ENCODE results near the gene TLE2. TPM values are rescaled to one million over a fixed set of nuclear protein-coding genes. Genes with fewer than 3 reads are reported as not detected.

Gene TLE2
- polyA plus RNA-seq, 4 donors: 39.1 to 68.7 (median 43.7) TPM

GRCh38 chr19:2963122-2963521 is 66.0 kb downstream of the TLE2 start:
- DNase-seq (ENCODE audit: low read depth in 4 of 4, low spot score in 3 of 4): no peak

- DNase-seq (ENCODE audit: low read depth in 4 of 4, low spot score in 3 of 4): peak in 1 of 4 donors; percentile 75
These were observed 66.9 kb downstream of the TLE2 start for GRCh38 chr19:2962018-2962670.

- no peak for DNase-seq (ENCODE audit: low read depth in 4 of 4, low spot score in 3 of 4)
These were observed 69.0 kb downstream of the TLE2 start for GRCh38 chr19:2960120-2960519.

GRCh38 chr19:2957160-2957559 is 71.9 kb downstream of the TLE2 start:
- DNase-seq (ENCODE audit: low read depth in 4 of 4, low spot score in 3 of 4): no peak

- peak in 1 of 4 donors; percentile 45 for DNase-seq (ENCODE audit: low read depth in 4 of 4, low spot score in 3 of 4)
These were observed 76.1 kb downstream of the TLE2 start for GRCh38 chr19:2952953-2953481.

- peak; percentile 99 to 100 (median 99) for DNase-seq (ENCODE audit: low read depth in 4 of 4, low spot score in 3 of 4)
These were observed 78.6 kb downstream of the TLE2 start for GRCh38 chr19:2950286-2951124.

GRCh38 chr19:2949939-2950285 is 79.2 kb downstream of the TLE2 start:
- DNase-seq (ENCODE audit: low read depth in 4 of 4, low spot score in 3 of 4): no peak

Other genes starting within 250 kb of the TLE2 start
- 10 to 100 TPM; 41.8 to 64.0 (median 50.8) TPM for gene SGTA, start 246.0 kb downstream of the TLE2 start, polyA plus RNA-seq (ENCODE audit: insufficient read length in 4 of 4)
- 10 to 100 TPM; 28.9 to 62.2 (median 41.2) TPM for gene THOP1, start 243.8 kb downstream of the TLE2 start, polyA plus RNA-seq (ENCODE audit: insufficient read length in 4 of 4)
- 1 to 10 TPM; 7.4 to 9.9 (median 9.2) TPM for gene ZNF554, start 209.4 kb downstream of the TLE2 start, polyA plus RNA-seq (ENCODE audit: insufficient read length in 4 of 4)
- gene ZNF555, start 187.8 kb downstream of the TLE2 start, polyA plus RNA-seq (ENCODE audit: insufficient read length in 4 of 4): 10 to 100 TPM; 10.0 to 14.7 (median 11.9) TPM
- 1 to 10 TPM in 2 of 4 donors, under 1 TPM in 2; 0.58 to 1.3 (median 1.0) TPM for gene ZNF556, start 161.9 kb downstream of the TLE2 start, polyA plus RNA-seq (ENCODE audit: insufficient read length in 4 of 4)
- 1 to 10 TPM; 4.9 to 9.2 (median 7.7) TPM for gene ZNF57, start 128.4 kb downstream of the TLE2 start, polyA plus RNA-seq (ENCODE audit: insufficient read length in 4 of 4)
- 1 to 10 TPM; 6.5 to 8.1 (median 7.3) TPM for gene ZNF77, start 84.3 kb downstream of the TLE2 start, polyA plus RNA-seq (ENCODE audit: insufficient read length in 4 of 4)
- 10 to 100 TPM in 1 of 4 donors, 1 to 10 TPM in 3; 1.9 to 10.5 (median 7.5) TPM for gene TLE6, start 51.7 kb downstream of the TLE2 start, polyA plus RNA-seq (ENCODE audit: insufficient read length in 4 of 4)
- gene TLE5, start 33.2 kb upstream of the TLE2 start, polyA plus RNA-seq (ENCODE audit: insufficient read length in 4 of 4): 100 to 1,000 TPM; 425 to 627 (median 469) TPM
- 10 to 100 TPM; 49.1 to 58.9 (median 54.2) TPM for gene GNA11, start 65.1 kb upstream of the TLE2 start, polyA plus RNA-seq (ENCODE audit: insufficient read length in 4 of 4)
- gene GNA15, start 106.8 kb upstream of the TLE2 start, polyA plus RNA-seq (ENCODE audit: insufficient read length in 4 of 4): 1 to 10 TPM in 3 of 4 donors, under 1 TPM in 1; 0.96 to 2.2 (median 1.1) TPM
- under 1 TPM; 0.21 to 0.54 (median 0.32) TPM for gene S1PR4, start 149.5 kb upstream of the TLE2 start, polyA plus RNA-seq (ENCODE audit: insufficient read length in 4 of 4)
- gene NCLN, start 156.7 kb upstream of the TLE2 start, polyA plus RNA-seq (ENCODE audit: insufficient read length in 4 of 4): 10 to 100 TPM; 28.1 to 50.9 (median 32.1) TPM
- gene CELF5, start 195.4 kb upstream of the TLE2 start, polyA plus RNA-seq (ENCODE audit: insufficient read length in 4 of 4): 1 to 10 TPM in 2 of 4 donors, under 1 TPM in 2; 0.76 to 1.3 (median 0.97) TPM

All from left renal pelvis (tissue), 4 donors.